SW 1271 (cell line): ENCODE results near the gene ZNF385B.

Experiments used
- DNase-seq, 2 experiments: peaks; one replicate each; lab custom pipeline; 2025; lab: John Stamatoyannopoulos, UW

Gene ZNF385B

DNA sequence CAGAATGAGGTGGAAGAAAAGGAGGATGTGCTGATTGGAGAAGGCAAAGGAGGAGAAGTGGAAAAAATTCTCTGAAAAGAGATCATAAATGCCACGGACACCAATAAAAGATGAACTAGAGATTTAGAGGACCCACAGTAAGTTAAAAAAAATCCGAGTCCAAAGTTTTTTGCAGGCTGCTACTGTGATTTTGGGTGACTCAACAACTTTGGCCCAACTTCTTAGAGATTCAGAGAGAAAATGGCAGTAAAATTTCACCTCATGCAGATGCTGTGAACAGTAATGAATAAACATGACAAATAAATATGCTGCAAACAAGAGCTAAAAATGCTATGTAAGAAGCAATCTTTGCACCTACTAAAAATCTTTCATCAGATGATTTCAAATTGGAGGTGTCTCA is 419.9 kb downstream of the ZNF385B start:
- no peak for DNase-seq

DNA sequence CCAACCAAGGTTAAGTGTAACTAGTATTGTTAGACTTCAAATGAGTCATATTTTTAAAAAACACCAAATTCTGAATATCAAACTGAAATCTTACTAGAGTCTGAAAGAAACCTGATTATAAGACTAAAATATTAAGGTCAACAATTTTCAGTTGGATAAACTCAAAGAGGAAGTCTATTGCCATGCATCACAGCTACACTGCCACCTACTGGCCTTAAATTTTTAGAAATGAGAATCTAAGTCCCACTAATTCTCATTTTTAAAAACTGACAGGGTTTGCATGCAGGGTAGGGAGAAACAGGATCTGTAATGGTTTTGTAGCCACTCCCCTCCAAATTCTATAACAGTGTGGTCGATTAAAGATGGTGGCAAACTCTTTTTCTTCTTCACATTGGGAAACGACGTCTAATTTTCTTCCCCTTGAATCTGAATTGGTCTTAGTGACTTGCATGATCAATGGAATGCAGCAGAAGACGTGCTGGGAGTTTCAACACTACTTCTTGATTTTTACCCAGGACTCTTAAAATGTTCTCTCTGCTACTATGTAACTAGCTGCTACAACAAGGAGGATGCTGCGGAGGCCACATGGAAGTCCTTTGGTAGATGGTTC is 420.7 kb downstream of the ZNF385B start:
- DNase-seq = peak; percentile 6 to 36

DNA sequence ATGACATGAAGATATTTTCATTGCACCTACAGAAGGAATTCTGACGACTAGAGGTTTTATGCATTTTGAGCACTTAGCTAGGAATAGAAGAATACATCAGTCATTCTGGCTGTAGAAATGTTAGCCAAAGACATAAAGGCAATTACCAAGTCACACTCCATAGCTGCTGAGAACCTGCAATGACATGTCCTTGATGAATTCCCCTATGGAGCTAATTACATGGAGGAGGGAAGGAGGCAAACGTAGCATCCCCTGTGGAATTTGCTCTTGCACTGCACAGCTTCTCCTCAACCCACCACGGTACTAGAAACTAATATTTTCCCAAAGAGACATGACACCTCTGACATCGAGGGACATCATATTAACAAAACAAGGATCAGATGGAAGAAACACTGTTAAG is 422.8 kb downstream of the ZNF385B start:
- DNase-seq = no peak

- DNase-seq = no peak
These were observed 424.0 kb downstream of the ZNF385B start for GRCh38 chr2:179437430-179437829.

GRCh38 chr2:179435566-179435965 is 425.8 kb downstream of the ZNF385B start:
- DNase-seq = no peak

GRCh38 chr2:179435000-179435399 is 426.4 kb downstream of the ZNF385B start:
- no peak for DNase-seq

DNA sequence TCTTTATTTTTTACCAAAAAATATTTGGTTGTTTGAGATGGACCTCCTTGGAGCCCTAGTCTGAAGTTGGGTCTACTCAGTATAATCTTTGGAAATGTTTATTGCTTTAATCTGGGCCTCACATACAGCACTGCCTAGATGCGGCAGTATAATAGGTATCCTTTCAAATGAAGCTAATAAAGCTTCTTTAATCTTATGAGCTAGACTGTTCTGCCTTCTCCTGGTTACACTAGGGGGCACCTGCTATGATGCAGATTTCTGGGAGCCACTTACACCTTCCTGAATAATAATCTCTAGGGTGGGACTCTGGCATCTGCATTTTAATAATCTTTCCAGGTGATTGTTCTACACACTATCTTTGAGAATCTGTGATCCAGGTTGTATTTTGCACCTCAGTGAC is 427.1 kb downstream of the ZNF385B start:
- DNase-seq = no peak

DNA sequence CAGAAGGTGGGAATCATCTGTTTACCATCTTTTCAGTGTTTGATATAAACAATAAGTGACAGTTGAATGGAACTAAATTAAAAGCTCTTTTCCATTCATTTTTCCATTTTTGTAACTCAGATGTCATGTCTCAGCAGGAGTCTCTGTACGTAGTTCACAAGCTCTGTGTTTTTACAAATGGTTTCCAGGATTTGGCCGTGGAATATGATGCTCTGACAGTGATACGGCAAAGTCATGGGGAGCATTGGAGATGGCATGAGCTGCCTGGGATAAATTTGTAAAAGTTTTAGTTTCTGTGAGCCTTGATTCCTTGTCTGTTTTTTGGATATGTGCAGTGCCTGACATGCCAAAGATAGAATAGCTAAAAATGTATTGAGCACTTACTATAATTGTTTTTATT is 428.7 kb downstream of the ZNF385B start:
- no peak for DNase-seq

DNA sequence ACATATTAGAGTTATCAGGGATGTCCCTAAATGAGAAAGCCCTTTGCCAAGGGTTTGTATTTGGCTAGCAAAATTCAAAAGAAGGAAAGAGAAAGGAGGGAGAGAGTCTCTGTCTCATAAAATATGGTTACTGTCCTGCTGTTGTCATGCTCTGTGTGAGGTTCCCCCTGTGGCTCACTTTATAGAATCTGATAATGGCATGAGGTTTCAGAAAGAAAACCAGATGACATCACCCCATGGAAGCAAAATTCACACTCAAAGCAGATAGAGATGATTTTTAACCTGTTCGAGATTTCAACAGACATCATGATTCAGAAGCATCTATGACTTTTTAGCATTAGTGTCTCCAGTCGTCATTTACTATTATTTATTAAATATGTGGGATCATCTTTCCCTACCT is 431.8 kb downstream of the ZNF385B start:
- DNase-seq = no peak

- no peak for DNase-seq
These were observed 432.3 kb downstream of the ZNF385B start for GRCh38 chr2:179429060-179429471.

- DNase-seq = no peak
These were observed 432.8 kb downstream of the ZNF385B start for GRCh38 chr2:179428649-179429048.

- DNase-seq = no peak
These were observed 434.3 kb downstream of the ZNF385B start for GRCh38 chr2:179427065-179427464.

GRCh38 chr2:179424571-179424970 is 436.8 kb downstream of the ZNF385B start:
- no peak for DNase-seq

- peak; percentile 11 to 38 for DNase-seq
These were observed 439.3 kb downstream of the ZNF385B start for GRCh38 chr2:179422037-179422643.

DNA sequence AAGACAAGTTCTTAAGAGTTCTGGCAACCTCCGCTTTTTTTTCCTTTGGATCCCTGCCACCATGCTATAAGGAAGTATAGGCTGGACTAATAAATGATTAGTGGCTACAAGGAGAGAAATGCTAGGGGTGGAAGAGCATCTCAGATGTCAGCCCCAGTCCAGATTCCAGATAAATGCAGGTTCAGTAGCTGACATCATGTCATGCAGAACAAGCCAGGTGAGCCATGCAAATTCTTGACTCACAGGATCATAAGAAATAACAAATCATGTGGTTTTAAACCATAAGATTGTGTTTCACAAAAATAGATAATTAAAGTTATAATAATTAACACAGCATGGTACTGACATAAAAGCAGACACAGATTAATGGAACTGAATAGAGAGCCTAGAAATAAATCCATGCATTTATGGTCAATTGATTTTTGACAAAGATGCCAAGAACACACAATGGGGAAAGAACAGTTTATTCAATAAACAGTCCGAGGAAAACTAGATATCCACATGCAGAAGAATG is 443.9 kb downstream of the ZNF385B start:
- DNase-seq = no peak

- no peak for DNase-seq
These were observed 449.3 kb downstream of the ZNF385B start for GRCh38 chr2:179412112-179412511.

- peak; percentile 11 to 40 for DNase-seq
These were observed 450.7 kb downstream of the ZNF385B start for GRCh38 chr2:179410552-179411356.

GRCh38 chr2:179403624-179404023 is 457.8 kb downstream of the ZNF385B start:
- DNase-seq = no peak

DNA sequence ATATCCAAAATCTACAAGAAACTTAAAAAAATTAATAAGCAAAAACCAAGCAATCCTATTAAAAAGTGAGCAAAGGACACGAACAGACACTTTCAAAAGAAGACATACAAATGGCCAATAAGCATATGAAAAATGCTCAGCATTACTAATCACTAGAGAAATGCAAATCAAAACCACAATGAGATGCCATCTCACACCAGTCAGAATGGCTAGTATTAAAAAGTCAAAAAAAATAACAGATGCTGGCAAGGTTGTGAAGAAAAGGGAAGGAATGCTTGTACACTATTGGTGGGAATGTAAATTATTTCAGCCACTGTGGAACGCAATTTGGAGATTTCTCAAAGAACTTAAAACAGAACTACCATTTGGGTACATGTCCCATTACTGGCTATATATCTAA is 467.9 kb downstream of the ZNF385B start:
- DNase-seq = no peak
